ENCODE measurements around the gene AGXT. TPM values are rescaled to one million over a fixed set of nuclear protein-coding genes. Genes with fewer than 3 reads are reported as not detected.

AGXT gene
- total and polyA plus RNA-seq, 2 of the 8 experiments (the other 6 are each of a cell fraction or from before 2014, with no cell fraction given), result 0.03 TPM; not detected in 1

DNA sequence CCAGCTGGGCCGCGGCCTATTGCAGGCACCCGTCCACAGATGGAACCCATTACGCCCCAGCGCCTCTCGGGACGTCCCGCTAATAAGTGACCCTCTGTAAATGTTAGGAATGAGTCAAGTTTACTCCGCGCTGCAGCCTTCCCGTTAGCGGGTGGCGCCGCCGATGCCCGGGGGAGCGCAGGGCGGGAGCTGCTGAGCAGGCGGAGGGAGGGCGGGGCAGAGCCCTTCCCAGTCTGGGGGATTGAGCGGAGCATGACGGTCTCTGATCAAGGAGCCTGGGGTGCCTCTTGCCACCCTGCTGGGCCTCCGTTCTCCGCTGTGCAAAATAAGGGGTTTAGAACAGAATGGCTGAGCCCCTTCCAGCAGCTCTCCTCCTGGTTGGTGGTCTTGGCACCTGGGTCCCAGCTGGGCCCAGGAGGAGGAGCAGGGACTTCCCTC, 48.0 kb downstream of the AGXT start (continued):
- TF ChIP-seq RNF2 (IDR thresholded peaks at IDR 0.05; ENCODE audit: borderline replicate concordance, low read depth, low read length, missing control alignments, poor library complexity, severe bottlenecking), result no peak

Data from H1 (cell line).